ENCODE data around the gene ADGRD2. TPM values are rescaled to one million over a fixed set of nuclear protein-coding genes. Genes with fewer than 3 reads are reported as not detected.

Gene ADGRD2
- total RNA-seq, 1 experiment from 2014 or later: 1.5 TPM

- Histone ChIP-seq H3K56ac (ENCODE audit: insufficient read length, low read depth, low read length) (no peak overlapping the region), H2BK120ac (ENCODE audit: low read depth, low read length, poor library complexity, severe bottlenecking) (no peak overlapping the region), H2BK5ac (ENCODE audit: insufficient read length, low read length) (no peak overlapping the region), H3K27ac (ENCODE audit: insufficient read length, low read depth, low read length) (no peak overlapping the region), H3K9ac (ENCODE audit: extremely low read depth, insufficient read length, low read length) (no peak overlapping the region), H2AFZ (ENCODE audit: low read length) (no peak overlapping the region), H4K91ac (ENCODE audit: insufficient read length, low read depth, low read length) (no peak overlapping the region), H3K23ac (ENCODE audit: insufficient read length, low read depth, low read length) (no peak overlapping the region), H4K20me1 (ENCODE audit: control insufficient read depth, insufficient read depth, insufficient read length) (peaks cover 2% of the 10 kb centered on the region), H4K8ac (replicated peaks; ENCODE audit: insufficient read length, low read depth, low read length) (no peak overlapping the region), H3K9me3 (ENCODE audit: control insufficient read depth, low read depth, low read length) (no peaks in the 10 kb centered on the region), H2AK5ac (ENCODE audit: insufficient read length, low read length) (no peak overlapping the region), H2BK20ac (ENCODE audit: low read depth, low read length, poor library complexity, severe bottlenecking) (no peak overlapping the region), H3K4ac (ENCODE audit: low read depth, low read length) (no peak overlapping the region), H3K4me2 (ENCODE audit: insufficient read depth, insufficient read length, low read length) (no peak overlapping the region), H3T11ph (ENCODE audit: low read length) (no peak overlapping the region), H3K14ac (ENCODE audit: insufficient read depth, low read length) (no peak overlapping the region), H3K23me2 (ENCODE audit: insufficient read length, low read depth, low read length, poor library complexity, severe bottlenecking) (no peaks in the 10 kb centered on the region), H2BK15ac (ENCODE audit: low read depth, low read length) (no peak overlapping the region), H3K27me3 (ENCODE audit: insufficient read depth, low read length) (peaks cover 6% of the 10 kb centered on the region; the same call in 1 of the 2 replicates), H3K4me1 (ENCODE audit: insufficient read depth, low read length) (no peaks in the 10 kb centered on the region), H4K5ac (ENCODE audit: insufficient read length, low read depth, low read length) (no peak overlapping the region), H3K79me1 (ENCODE audit: insufficient read depth, low read depth, low read length, poor library complexity, severe bottlenecking) (no peaks in the 10 kb centered on the region), H3K18ac (ENCODE audit: insufficient read length, low read depth, low read length) (no peak overlapping the region), H3K79me2 (ENCODE audit: insufficient read depth, low read length) (no peaks in the 10 kb centered on the region), H2BK12ac (ENCODE audit: insufficient read length, low read depth, low read length) (no peak overlapping the region)
- Mint-ChIP-seq H3K36me3 (ENCODE audit: insufficient read depth in 1 of 3, low read depth in 3 of 3) (no peaks in the 10 kb centered on the region), H3K4me3 (no peak overlapping the region), H3K27ac (peak overlapping the region in 1 of 3 experiments; percentile 74; a peak in 2 of 7 replicates), H3K27me3 (ENCODE audit: low read depth) (peaks cover 13% of the 10 kb centered on the region), H3K4me1 (peaks cover 7 to 11% of the 10 kb centered on the region in 2 experiments), H3K9me3 (no peaks in the 10 kb centered on the region)
- TF ChIP-seq CTCF (conservative IDR thresholded peaks at IDR 0.05): no peak
- WGBS (ENCODE audit: extremely low coverage, insufficient read length, low lambda C conversion rate): no CpG with 5 or more reads among the region's 18 CpGs
- no peak for DNase-seq
These were observed 7.0 kb downstream of the ADGRD2 start for GRCh38 chr9:124457079-124457886.

Measured in H9 (cell line).